Measurements from ENCODE around the gene ULK1. TPM values are rescaled to one million over a fixed set of nuclear protein-coding genes. Genes with fewer than 3 reads are reported as not detected.
"Not testable (repeated sequence)": the region's sequence is repeated elsewhere in the genome, so short reads cannot be mapped to it uniquely, and the experiment has no call there.

Gene ULK1
- total RNA-seq, 1 donor from 2014 or later, result 111 TPM

DNA sequence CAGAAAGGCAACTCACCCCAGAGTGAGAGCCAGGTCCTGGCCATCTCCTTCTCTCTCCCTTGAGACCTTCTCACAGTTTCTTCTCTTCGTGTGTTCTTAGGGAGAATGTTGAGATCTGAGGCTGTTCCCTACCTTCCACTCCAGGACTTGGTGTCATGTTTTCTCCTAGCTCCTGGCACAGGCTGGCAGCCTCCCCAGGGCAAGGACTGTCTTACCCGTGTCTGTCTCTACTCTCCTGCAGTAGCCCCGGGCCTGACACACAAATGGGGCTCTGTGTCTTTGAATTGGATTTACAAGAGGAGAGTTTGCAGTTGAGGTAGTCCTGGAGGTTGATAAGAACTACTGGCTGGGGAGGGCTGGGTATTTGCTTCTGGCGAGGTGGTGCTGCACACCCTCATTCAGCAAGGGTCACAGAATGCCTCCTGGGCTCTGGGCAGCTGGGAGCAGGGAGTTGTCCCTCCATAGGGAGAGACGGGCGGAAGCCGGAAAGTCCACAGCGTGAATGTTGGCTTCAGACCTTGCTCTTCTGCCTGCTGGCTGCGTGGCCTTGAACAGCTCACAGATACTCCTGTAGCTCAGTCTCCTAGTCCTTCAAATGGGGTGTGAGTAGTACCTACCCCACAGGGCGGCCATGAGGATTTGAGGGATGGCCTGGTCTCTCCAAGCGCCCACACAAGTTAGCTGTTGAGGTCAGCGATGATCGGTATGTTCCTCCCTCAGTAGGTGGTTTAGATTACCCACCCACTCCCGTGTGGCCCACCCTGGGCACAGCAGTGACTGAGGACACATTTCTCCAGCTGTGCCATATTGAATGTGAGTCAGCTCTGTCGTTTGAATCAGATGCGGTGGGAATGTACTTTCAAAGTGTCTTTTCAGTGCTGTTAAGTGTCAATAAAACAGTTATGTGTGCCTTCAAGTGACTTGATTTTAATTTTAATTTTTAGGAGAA, 65.5 kb downstream of the ULK1 start:
- H3K4me1 Mint-ChIP-seq (ENCODE audit: low read depth), result peaks cover 5% of the 10 kb centered on the region
- peaks cover 5% of the 10 kb centered on the region for H3K36me3 Mint-ChIP-seq (ENCODE audit: insufficient read depth)
- H3K27me3 Mint-ChIP-seq, result no peaks in the 10 kb centered on the region
- no peak overlapping the region for H3K4me3 Mint-ChIP-seq (ENCODE audit: low read depth)
- peak overlapping the region; percentile 24 for H3K27ac Mint-ChIP-seq
- DNase-seq (ENCODE audit: low spot score, unreplicated experiment), result no peak
- TF ChIP-seq, protein P1, sequence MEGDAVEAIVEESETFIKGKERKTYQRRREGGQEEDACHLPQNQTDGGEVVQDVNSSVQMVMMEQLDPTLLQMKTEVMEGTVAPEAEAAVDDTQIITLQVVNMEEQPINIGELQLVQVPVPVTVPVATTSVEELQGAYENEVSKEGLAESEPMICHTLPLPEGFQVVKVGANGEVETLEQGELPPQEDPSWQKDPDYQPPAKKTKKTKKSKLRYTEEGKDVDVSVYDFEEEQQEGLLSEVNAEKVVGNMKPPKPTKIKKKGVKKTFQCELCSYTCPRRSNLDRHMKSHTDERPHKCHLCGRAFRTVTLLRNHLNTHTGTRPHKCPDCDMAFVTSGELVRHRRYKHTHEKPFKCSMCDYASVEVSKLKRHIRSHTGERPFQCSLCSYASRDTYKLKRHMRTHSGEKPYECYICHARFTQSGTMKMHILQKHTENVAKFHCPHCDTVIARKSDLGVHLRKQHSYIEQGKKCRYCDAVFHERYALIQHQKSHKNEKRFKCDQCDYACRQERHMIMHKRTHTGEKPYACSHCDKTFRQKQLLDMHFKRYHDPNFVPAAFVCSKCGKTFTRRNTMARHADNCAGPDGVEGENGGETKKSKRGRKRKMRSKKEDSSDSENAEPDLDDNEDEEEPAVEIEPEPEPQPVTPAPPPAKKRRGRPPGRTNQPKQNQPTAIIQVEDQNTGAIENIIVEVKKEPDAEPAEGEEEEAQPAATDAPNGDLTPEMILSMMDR (IDR thresholded peaks at IDR 0.05; ENCODE audit: unreplicated experiment), result no peak
- no peaks in the 10 kb centered on the region for H3K9me3 Mint-ChIP-seq (ENCODE audit: low read depth)

DNA sequence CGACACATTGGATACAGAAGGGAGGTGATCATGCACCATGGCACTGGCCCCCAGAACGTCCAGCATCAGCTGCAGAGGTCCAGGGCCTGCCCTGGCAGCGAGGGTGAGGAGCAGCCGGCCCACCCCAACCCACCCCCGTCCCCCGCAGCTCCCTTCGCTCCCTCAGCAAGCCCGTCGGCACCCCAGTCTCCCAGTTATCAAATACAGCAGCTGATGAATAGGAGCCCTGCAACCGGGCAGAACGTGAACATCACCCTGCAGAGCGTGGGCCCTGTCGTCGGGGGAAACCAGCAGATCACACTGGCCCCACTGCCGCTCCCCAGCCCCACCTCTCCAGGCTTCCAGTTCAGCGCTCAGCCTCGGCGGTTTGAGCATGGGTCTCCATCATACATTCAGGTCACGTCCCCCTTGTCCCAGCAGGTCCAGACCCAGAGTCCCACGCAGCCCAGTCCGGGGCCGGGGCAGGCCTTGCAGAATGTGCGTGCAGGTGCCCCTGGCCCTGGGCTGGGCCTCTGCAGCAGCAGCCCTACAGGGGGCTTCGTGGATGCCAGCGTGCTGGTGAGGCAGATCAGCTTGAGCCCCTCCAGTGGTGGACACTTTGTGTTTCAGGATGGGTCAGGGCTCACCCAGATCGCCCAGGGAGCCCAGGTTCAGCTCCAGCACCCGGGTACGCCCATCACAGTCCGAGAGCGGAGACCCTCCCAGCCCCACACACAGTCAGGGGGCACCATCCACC, 66.3 kb downstream of the ULK1 start:
- H3K4me1 Mint-ChIP-seq (ENCODE audit: low read depth); H3K9me3 Mint-ChIP-seq (ENCODE audit: low read depth); H3K36me3 Mint-ChIP-seq (ENCODE audit: insufficient read depth); DNase-seq (ENCODE audit: low spot score, unreplicated experiment); H3K4me3 Mint-ChIP-seq (ENCODE audit: low read depth); H3K27me3 Mint-ChIP-seq; H3K27ac Mint-ChIP-seq: not testable (repeated sequence)

DNA sequence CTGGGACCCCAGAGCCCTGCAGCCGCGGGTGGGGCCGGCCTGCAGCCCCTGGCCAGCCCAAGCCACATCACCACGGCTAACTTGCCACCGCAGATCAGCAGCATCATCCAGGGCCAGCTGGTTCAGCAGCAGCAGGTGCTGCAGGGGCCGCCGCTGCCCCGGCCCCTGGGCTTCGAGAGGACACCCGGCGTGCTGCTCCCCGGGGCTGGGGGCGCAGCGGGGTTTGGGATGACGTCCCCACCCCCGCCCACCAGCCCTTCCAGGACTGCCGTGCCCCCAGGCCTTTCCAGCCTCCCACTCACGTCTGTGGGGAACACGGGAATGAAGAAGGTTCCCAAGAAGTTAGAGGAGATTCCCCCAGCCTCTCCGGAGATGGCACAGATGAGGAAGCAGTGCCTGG, 66.9 kb downstream of the ULK1 start:
- not testable (repeated sequence) for H3K4me3 Mint-ChIP-seq (ENCODE audit: low read depth); H3K27me3 Mint-ChIP-seq; DNase-seq (ENCODE audit: low spot score, unreplicated experiment); H3K27ac Mint-ChIP-seq; H3K9me3 Mint-ChIP-seq (ENCODE audit: low read depth); H3K4me1 Mint-ChIP-seq (ENCODE audit: low read depth); H3K36me3 Mint-ChIP-seq (ENCODE audit: insufficient read depth)

DNA sequence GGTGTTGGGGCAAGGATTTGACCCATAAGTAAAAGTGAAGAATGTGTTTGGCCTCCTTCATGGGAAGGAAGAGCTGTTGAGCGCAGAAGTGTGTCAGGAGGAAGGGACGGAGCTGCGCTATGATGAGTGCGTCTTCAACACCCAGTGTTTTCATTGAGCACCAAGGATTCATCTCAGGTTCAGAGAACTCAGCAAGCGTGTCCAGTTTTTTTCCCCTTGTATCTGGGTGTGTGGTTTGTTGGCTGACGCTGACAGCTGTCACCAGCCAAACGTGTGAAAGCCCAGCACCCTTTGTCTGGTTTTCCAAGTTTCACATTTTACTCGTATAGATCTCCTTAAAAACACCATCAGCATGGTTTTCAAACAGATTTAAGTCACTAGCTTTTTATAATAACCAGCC, 67.6 kb downstream of the ULK1 start:
- TF ChIP-seq, protein P1 (IDR thresholded peaks at IDR 0.05; ENCODE audit: unreplicated experiment), result no peak
- Mint-ChIP-seq H3K27ac (no peak overlapping the region), H3K4me3 (ENCODE audit: low read depth) (no peak overlapping the region)

DNA sequence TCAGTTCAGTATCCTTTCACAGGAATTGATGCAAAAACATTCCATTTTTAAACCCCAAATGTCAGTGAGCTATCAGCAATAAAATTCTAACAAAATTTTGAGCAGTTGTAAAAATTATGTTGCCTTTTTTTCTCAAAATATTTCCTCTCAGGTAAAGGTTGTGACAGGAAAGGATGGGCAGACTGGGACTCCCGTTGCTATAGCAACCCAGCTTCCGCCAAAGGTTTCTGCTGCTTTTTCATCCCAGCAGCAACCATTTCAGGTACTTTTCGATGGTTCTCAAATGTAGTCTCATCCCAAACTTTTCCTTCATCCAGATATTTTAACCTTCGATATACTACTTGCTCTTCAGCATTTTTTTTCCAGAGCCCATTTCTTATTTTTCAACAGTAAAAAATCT, 69.0 kb downstream of the ULK1 start:
- no peaks in the 10 kb centered on the region for H3K9me3 Mint-ChIP-seq (ENCODE audit: low read depth)
- H3K4me3 Mint-ChIP-seq (ENCODE audit: low read depth), result no peak overlapping the region
- peaks cover 5% of the 10 kb centered on the region for H3K36me3 Mint-ChIP-seq (ENCODE audit: insufficient read depth)
- H3K27me3 Mint-ChIP-seq, result no peaks in the 10 kb centered on the region
- no peaks in the 10 kb centered on the region for H3K4me1 Mint-ChIP-seq (ENCODE audit: low read depth)
- TF ChIP-seq, protein P1 (IDR thresholded peaks at IDR 0.05; ENCODE audit: unreplicated experiment), result no peak
- no peak for DNase-seq (ENCODE audit: low spot score, unreplicated experiment)
- H3K27ac Mint-ChIP-seq, result no peak overlapping the region

More for the DNA sequence above, 67.6 kb downstream of the ULK1 start:
- Mint-ChIP-seq H3K4me1 (ENCODE audit: low read depth) (peaks cover 5% of the 10 kb centered on the region), H3K27me3 (no peaks in the 10 kb centered on the region), H3K9me3 (ENCODE audit: low read depth) (no peaks in the 10 kb centered on the region), H3K36me3 (ENCODE audit: insufficient read depth) (peaks cover 5% of the 10 kb centered on the region)
- no peak for DNase-seq (ENCODE audit: low spot score, unreplicated experiment)

DNA sequence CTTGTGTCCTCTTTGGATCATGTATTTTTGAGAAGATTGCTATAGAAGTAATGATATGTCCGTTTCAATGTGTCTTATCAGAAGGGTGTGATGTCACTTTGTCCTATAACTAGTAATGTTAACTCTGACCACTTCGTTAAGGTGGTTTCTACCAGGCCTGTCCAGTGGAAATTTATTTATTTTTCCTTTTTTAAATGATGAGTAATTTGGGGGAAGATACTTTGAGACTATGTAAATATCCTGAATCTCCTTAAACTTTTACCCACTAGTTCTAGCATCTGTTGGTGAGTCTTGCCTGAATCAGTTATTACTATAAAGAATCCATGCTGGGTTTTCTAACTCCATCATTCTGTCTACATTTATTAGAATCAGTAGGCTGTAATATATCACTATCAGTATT, 70.7 kb downstream of the ULK1 start:
- H3K27ac Mint-ChIP-seq, result no peak overlapping the region
- DNase-seq (ENCODE audit: low spot score, unreplicated experiment), result no peak
- no peaks in the 10 kb centered on the region for H3K4me1 Mint-ChIP-seq (ENCODE audit: low read depth)
- TF ChIP-seq, protein P1 (IDR thresholded peaks at IDR 0.05; ENCODE audit: unreplicated experiment), result no peak
- peaks cover 5% of the 10 kb centered on the region for H3K36me3 Mint-ChIP-seq (ENCODE audit: insufficient read depth)
- H3K9me3 Mint-ChIP-seq (ENCODE audit: low read depth), result no peaks in the 10 kb centered on the region
- H3K27me3 Mint-ChIP-seq, result no peaks in the 10 kb centered on the region
- H3K4me3 Mint-ChIP-seq (ENCODE audit: low read depth), result no peak overlapping the region

All from progenitor cell of endocrine pancreas (in vitro differentiated cells).